GM19351 (cell line): ENCODE measurements around the gene SLC16A6.
"Not testable (repeated sequence)": the region's sequence is repeated elsewhere in the genome, so short reads cannot be mapped to it uniquely, and the experiment has no call there.

Experiments
- ATAC-seq: cut with Tn5 transposase; IDR thresholded peaks from one replicate; pipeline ENCODE4 v1.9.1; 2021; ENCODE audit warnings: mild to moderate bottlenecking, moderate library complexity; ENCODE audit not compliant: unreplicated experiment

The SLC16A6 gene

GRCh38 chr17:68290955-68291835 lies at the start of gene SLC16A6, which contains the start of gene ARSG:
Gene SLC16A6, minus strand, starts transcription at chr17:68291127. Its CDS starts 12,807 bp downstream, at chr17:68278320.
Gene ARSG, plus strand, starts transcription at chr17:68291495. Its CDS starts 15,999 bp downstream, at chr17:68307494.
- peak; percentile 46 for ATAC-seq

GRCh38 chr17:68334393-68334792 lies 43.5 kb upstream of the SLC16A6 start:
- no peak for ATAC-seq

- ATAC-seq: not testable (repeated sequence)
Observed at GRCh38 chr17:68331932-68332331, 41.0 kb upstream of the SLC16A6 start.

- no peak for ATAC-seq
Observed at GRCh38 chr17:68329331-68329730, 38.4 kb upstream of the SLC16A6 start.

GRCh38 chr17:68328676-68329075 lies 37.7 kb upstream of the SLC16A6 start:
- no peak for ATAC-seq

- no peak for ATAC-seq
Observed at GRCh38 chr17:68327823-68328557, 37.1 kb upstream of the SLC16A6 start.

- ATAC-seq: no peak
Observed at GRCh38 chr17:68326681-68327080, 35.8 kb upstream of the SLC16A6 start.

GRCh38 chr17:68325961-68326360 lies 35.0 kb upstream of the SLC16A6 start:
- ATAC-seq: no peak

GRCh38 chr17:68324654-68325336 lies 33.9 kb upstream of the SLC16A6 start:
- ATAC-seq: no peak

GRCh38 chr17:68324114-68324513 lies 33.2 kb upstream of the SLC16A6 start:
- ATAC-seq: no peak

GRCh38 chr17:68322630-68323029 lies 31.7 kb upstream of the SLC16A6 start:
- ATAC-seq: no peak

- no peak for ATAC-seq
Observed at GRCh38 chr17:68321556-68321954, 30.6 kb upstream of the SLC16A6 start.

- no peak for ATAC-seq
Observed at GRCh38 chr17:68320943-68321555, 30.1 kb upstream of the SLC16A6 start.

- no peak for ATAC-seq
Observed at GRCh38 chr17:68320311-68320865, 29.5 kb upstream of the SLC16A6 start.

- ATAC-seq: no peak
Observed at GRCh38 chr17:68319410-68320162, 28.7 kb upstream of the SLC16A6 start.

GRCh38 chr17:68318103-68318991 lies 27.4 kb upstream of the SLC16A6 start:
- ATAC-seq: no peak

GRCh38 chr17:68317458-68317857 lies 26.5 kb upstream of the SLC16A6 start:
- ATAC-seq: no peak

- ATAC-seq: no peak
Observed at GRCh38 chr17:68315930-68316329, 25.0 kb upstream of the SLC16A6 start.
